GM18520 (cell line): ENCODE data around the gene KCP.
"Not testable (repeated sequence)": the region's sequence is repeated elsewhere in the genome, so short reads cannot be mapped to it uniquely, and the experiment has no call there.

Experiments
- ATAC-seq: cut with Tn5 transposase; IDR thresholded peaks from one replicate; pipeline ENCODE4 v1.9.1; 2021; ENCODE audit not compliant: unreplicated experiment

Gene KCP

GRCh38 chr7:128910569-128910945, at the start of gene KCP:
Gene KCP, minus strand, starts transcription at chr7:128910709. Its CDS starts 33 bp downstream, at chr7:128910676.
- no peak for ATAC-seq

DNA sequence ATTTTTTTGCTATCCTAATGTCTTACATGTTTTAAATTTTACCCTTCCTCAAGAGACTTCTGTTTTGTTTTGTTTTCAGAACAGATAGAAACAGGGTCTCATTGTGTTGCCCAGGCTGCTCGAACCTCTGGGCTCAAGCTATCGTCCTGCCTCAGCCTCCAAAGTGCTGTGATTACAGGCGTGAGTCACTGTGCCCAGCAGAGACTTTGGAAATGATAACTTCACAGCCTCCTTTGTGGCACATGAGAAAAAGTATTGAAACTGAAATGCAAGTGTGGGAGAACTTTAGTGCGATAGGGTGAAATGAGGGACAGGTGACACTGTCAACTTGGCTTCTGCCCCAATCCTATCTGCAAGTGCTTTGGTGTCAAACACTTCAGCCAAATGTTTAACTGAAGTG, 48.8 kb upstream of the KCP start:
- no peak for ATAC-seq

GRCh38 chr7:128955981-128956380, 45.5 kb upstream of the KCP start:
- no peak for ATAC-seq

DNA sequence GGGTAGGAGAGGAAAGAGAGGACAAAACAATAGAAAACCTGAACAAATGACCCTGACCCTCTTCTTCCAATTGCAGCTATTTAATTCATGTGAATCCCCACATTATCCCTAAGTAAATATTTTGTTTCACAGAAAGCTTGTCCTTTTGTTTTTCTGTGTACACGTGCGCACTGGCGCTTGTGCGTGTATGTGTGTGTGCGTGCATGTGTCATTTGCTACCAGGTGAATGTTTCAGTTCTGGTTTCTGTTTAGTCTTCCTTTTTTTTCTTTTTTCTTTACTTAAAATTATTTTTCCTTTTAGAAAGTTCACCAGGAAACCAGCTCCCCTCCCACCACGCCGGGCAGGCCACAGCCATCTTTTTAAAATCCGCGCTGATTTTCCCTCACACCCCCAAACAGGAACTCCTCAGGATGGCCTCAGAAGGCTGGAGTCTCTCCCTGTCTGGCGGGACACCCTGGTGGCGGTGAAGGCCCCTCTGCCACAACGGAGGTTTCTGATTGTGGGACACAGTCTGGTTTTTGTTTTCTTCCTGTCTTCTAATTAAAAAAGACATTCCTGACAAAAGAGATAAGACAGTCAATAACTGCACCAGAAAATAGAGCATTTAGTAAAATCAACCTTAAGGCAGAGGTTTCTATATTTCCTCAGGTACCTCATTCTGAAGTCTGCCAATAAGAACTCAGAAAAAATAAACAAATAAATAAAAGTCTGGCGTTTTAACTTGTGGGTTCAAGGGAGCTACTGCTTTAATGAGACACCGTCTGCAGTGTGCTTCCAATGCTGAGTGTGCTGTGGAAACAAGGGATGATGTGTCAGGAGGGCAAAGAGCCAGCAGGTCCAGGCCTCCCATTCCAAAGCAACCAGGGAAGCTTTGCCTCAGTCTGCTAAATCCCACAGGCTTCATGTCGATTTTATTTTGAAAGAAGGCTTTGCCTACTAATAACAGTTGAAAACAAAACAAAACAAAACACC, 44.6 kb upstream of the KCP start:
- peak; percentile 45 for ATAC-seq

- ATAC-seq = no peak
Observed at GRCh38 chr7:128954150-128954549, 43.6 kb upstream of the KCP start.

DNA sequence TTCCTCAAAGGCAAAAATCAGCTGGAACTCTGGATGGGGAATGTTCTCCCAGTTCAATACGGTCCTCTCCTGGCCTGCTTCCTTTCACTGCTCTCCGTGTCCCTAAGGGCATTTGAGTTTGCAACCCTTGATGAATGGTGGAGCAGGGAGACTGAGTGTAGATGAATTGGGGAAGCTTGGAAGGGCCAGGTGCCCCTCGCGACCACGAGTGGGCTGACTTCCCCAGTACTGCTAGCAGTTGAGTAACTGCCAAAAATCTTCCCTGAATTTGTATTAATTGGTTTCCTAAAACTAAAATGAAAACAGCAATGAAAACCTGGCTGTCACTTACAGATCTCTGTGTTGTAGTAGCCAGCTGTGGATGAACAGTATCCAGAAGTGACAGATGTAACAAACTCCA, 40.8 kb upstream of the KCP start:
- ATAC-seq = no peak

GRCh38 chr7:128948976-128949760, 38.7 kb upstream of the KCP start:
- ATAC-seq = no peak

GRCh38 chr7:128948312-128948973, 37.9 kb upstream of the KCP start:
- ATAC-seq = no peak

- no peak for ATAC-seq
Observed at GRCh38 chr7:128947854-128948253, 37.3 kb upstream of the KCP start.

- ATAC-seq = no peak
Observed at GRCh38 chr7:128946936-128947830, 36.7 kb upstream of the KCP start.

DNA sequence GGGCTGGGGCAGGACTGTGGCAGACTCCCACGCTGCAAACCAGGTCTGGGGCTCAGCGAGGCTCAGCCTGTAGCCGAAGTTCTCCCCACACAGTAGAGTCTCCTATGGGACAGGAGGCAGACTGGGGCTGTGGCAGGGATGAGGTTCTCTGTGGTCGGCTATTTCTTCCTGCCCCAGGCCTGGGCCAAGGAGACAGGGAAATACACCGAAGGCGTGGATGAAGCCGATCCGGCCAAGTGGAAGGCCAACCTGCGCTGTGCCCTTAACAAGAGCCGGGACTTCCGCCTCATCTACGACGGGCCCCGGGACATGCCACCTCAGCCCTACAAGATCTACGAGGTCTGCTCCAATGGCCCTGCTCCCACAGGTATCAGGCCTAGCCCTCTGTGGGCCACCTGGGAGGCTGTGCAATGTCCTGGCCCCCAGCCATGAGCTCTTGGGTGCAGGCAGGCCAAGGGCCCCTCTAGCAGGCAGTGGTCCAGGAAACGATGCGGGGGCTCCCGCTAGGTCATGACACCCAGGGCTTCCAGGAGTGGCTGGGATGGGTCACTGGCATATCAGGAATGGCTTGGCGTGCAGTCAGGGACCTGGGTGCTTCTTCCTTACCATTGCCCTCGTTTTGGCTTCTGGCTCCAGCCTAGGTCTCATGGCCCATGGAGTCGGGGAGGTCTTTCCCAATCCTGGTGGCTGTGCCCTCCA, 35.3 kb upstream of the KCP start:
- ATAC-seq = no peak

GRCh38 chr7:128944487-128945236, 34.2 kb upstream of the KCP start:
- ATAC-seq = no peak

GRCh38 chr7:128943251-128943650, 32.7 kb upstream of the KCP start:
- not testable (repeated sequence) for ATAC-seq

- no peak for ATAC-seq
Observed at GRCh38 chr7:128941946-128942526, 31.5 kb upstream of the KCP start.

DNA sequence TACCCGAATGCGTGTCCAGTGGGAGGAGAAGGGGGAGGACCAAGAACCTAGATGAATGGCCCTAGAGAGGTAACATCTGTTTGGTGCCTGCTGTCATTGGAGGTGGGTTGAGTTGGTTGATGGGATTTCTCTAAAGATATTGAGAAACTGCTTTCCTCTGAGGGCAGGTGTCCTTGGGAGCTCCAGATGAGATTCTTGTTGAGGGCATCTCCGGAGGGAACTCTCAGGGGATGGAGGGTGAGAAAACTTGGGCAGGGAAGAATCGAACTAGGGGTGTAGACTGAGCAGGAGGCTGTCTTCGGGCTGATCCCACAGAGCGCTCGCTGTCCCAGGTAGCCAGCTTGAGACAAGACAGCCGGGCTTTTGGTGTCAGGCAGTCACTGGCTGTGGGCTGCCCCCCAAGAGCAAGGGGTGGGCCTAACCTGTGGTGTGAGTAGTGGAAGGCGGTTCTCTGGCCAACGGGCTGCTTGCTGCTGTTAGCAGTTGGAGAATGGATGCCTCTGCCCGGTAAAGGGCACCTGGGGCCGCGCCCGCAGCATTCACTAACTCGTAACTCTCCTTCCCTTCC, 30.9 kb upstream of the KCP start:
- ATAC-seq = no peak

DNA sequence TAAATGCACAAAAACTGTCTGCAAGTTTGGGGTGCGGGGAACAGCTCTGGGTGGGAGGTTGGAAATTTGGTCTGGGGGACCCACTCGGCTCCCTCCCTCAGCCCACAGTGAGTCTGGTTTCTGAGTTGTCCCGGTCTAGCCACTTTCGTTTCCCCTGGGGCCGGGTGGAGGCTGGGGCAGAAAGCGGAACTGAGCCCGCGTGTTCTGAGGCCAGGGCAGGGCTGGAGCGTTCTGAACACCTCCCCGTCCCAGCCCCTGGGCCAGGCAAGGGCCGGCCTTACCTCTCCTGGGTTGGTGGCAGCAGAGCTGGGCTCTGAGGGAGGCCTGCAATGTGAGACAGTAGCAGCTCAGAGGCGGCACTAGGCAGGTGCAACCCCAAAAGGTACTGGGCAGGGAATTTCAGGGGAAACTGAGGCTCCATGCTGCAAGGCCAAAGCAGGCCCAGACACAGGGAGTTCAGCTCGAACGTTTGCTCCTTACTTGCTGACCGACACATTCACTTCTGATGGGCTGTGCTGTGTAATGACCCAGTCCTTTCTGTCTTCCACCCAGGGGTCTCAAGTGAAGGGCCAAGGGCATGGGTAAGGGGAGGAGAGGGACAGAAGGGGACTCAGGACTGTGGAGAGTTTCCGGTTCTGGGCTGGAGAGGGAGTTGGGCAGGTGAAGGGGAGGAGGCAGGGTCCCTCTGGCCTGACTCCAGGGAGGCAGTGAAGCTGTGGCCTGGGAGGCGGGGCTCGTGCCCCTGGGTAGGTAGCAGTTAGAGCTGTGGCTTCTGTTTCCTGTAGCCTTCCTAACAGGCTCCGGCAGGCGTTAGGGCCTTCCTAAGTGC, 30.2 kb upstream of the KCP start:
- ATAC-seq = peak; percentile 30

- ATAC-seq = no peak
Observed at GRCh38 chr7:128939861-128940410, 29.4 kb upstream of the KCP start.
